HCT116 (cell line): ENCODE data around the gene HMCES. TPM values are rescaled to one million over a fixed set of nuclear protein-coding genes. Genes with fewer than 3 reads are reported as not detected.

Experiments used
- ATAC-seq: fragments of 200-7000 bp; cut with Tn5 transposase; 2 replicates; pipeline ENCODE4 v1.9.1; 2020; ENCODE audit warnings: mild to moderate bottlenecking, moderate library complexity
- BruUV-seq: library from RNA; stranded (reverse); fragments of 400-500 nt; replicated peaks from 2 replicates; lab custom pipeline; 2021; lab: Mats Ljungman, UMichigan
- CTCF ChIA-PET: fragments of 300-600 bp; sonication (Branson Sonifier 250); formaldehyde crosslinking; loops from one replicate; lab custom pipeline; 2021; ENCODE audit warnings: antibody characterized with exemption; lab: Charles Lee
- POLR2A ChIA-PET: fragments of 300-600, 350-600 bp; sonication (Branson Sonifier 250); formaldehyde crosslinking; loops from one replicate; lab custom pipeline; 2021; ENCODE audit warnings: antibody characterized with exemption; lab: Charles Lee
- RAD21 ChIA-PET, 2 experiments: fragments of 300-600 bp; sonication (Branson Sonifier 250); formaldehyde crosslinking; loops; one replicate each; lab custom pipeline; 2023; ENCODE audit warnings: low total read pairs in 2 of 2; ENCODE audit not compliant: uncharacterized antibody in 2 of 2, unreplicated experiment in 2 of 2, low non-redundant PET in 1 of 2; lab: Charles Lee
- DNase-seq: peaks from one replicate; pipeline ENCODE4 v3.0.0-alpha.2; 2010; ENCODE audit warnings: low read depth, low spot score
- H2AFZ ChIP-seq: fragments of 200-600 bp; shearing (Covaris generic), sonication (generic); 2 replicates; pipeline ENCODE4 v1.6.1; 2017; ENCODE audit warnings: low read depth, mixed run types, mixed read lengths, antibody characterized with exemption, low read length; ENCODE audit not compliant: poor library complexity, severe bottlenecking
- H3K27ac ChIP-seq: 2 replicates; pipeline ENCODE4 v1.5.1; 2012; ENCODE audit warnings: low read depth, low read length
- H3K27me3 ChIP-seq: fragments of 200-600 bp; sonication (generic); 2 replicates; pipeline ENCODE4 v1.6.1; 2016; ENCODE audit warnings: mixed run types, low read length, mixed read lengths; ENCODE audit not compliant: insufficient read depth
- H3K36me3 ChIP-seq, 2 experiments: fragments of 200-500 bp in 1 of 2; fragments of 200-600 bp in 1 of 2; sonication (Bioruptor generic) in 1 of 2; sonication (generic) in 1 of 2; 2 replicates each; pipeline versions ENCODE4 v1.5.1 to v1.6.1; 2014 to 2016; ENCODE audit warnings: low read length in 2 of 2, inconsistent platforms in 1 of 2, mixed read lengths in 1 of 2, mixed run types in 1 of 2; ENCODE audit not compliant: insufficient read depth in 2 of 2, control insufficient read depth in 1 of 2
- H3K4me1 ChIP-seq, 2 experiments: fragments of 200-600 bp in 1 of 2; sonication (generic) in 1 of 2; 2 replicates each; pipeline versions ENCODE4 v1.5.1 to v1.6.1; 2012 to 2017; ENCODE audit warnings: low read length in 2 of 2, inconsistent platforms in 1 of 2, mild to moderate bottlenecking in 1 of 2, mixed read lengths in 1 of 2, mixed run types in 1 of 2, moderate library complexity in 1 of 2; ENCODE audit not compliant: insufficient read depth in 2 of 2, control insufficient read depth in 1 of 2
- H3K4me2 ChIP-seq: fragments of 200-600 bp; sonication (generic); 2 replicates; pipeline ENCODE4 v1.6.1; 2017; ENCODE audit warnings: mixed run types, low read length, mixed read lengths
- H3K4me3 ChIP-seq, 2 experiments: fragments of 200-600 bp in 1 of 2; sonication (generic) in 1 of 2; replicated peaks in 1 of 2; 2 replicates each; pipeline ENCODE4 v1.5.1; 2011 to 2016; ENCODE audit warnings: low read length in 2 of 2, control low read depth in 1 of 2, low read depth in 1 of 2, mild to moderate bottlenecking in 1 of 2, mixed read lengths in 1 of 2, mixed run types in 1 of 2
- H3K79me2 ChIP-seq: fragments of 200-600 bp; sonication (generic); 2 replicates; pipeline ENCODE4 v1.6.1; 2017; ENCODE audit warnings: mild to moderate bottlenecking, mixed run types, low read length, moderate library complexity, mixed read lengths; ENCODE audit not compliant: insufficient read depth
- H3K9ac ChIP-seq: fragments of 200-600 bp; sonication (generic); 2 replicates; pipeline ENCODE4 v1.6.1; 2016; ENCODE audit warnings: low read length, mixed read lengths
- H3K9me2 ChIP-seq: fragments of 200-600 bp; sonication (generic), shearing (Covaris generic); 2 replicates; pipeline ENCODE4 v1.6.1; 2017; ENCODE audit warnings: mixed run types, mild to moderate bottlenecking, moderate library complexity; ENCODE audit not compliant: insufficient read depth
- H3K9me3 ChIP-seq, 2 experiments: fragments of 200-500 bp in 1 of 2; fragments of 200-600 bp in 1 of 2; sonication (Bioruptor generic) in 1 of 2; sonication (generic) in 1 of 2; 2 replicates each; pipeline ENCODE4 v1.6.1; 2014 to 2017; ENCODE audit warnings: low read length in 2 of 2, mixed read lengths in 2 of 2, inconsistent platforms in 1 of 2, low read depth in 1 of 2, mild to moderate bottlenecking in 1 of 2, mixed run types in 1 of 2, moderate library complexity in 1 of 2; ENCODE audit not compliant: control insufficient read depth in 1 of 2, insufficient read depth in 1 of 2
- H4K20me1 ChIP-seq: fragments of 200-600 bp; sonication (generic), shearing (Covaris generic); 2 replicates; pipeline ENCODE4 v1.6.1; 2017; ENCODE audit warnings: mixed run types, mild to moderate bottlenecking, moderate library complexity; ENCODE audit not compliant: insufficient read depth
- CBX3 ChIP-seq: IDR thresholded peaks from 2 replicates; pipeline ENCODE4 v1.6.1; 2012; ENCODE audit warnings: low read depth
- EGR1 ChIP-seq: IDR thresholded peaks from 2 replicates; pipeline ENCODE4 v1.6.1; 2012; ENCODE audit warnings: low read depth
- ELF1 ChIP-seq: IDR thresholded peaks from 2 replicates; pipeline ENCODE4 v1.6.1; 2012; ENCODE audit warnings: low read depth, borderline replicate concordance
- EZH2 ChIP-seq: fragments of 200-600 bp; sonication (generic); IDR thresholded peaks from 2 replicates; pipeline ENCODE4 v1.6.1; 2017; ENCODE audit warnings: antibody characterized with exemption, mixed run types
- FOSL1 ChIP-seq: IDR thresholded peaks from 2 replicates; pipeline ENCODE4 v1.6.1; 2012; ENCODE audit warnings: low read depth
- JUND ChIP-seq: IDR thresholded peaks from 2 replicates; pipeline ENCODE4 v1.6.1; 2012
- POLR2A ChIP-seq: IDR thresholded peaks from 2 replicates; pipeline ENCODE4 v1.7.0; 2011; ENCODE audit warnings: borderline replicate concordance; ENCODE audit not compliant: insufficient read depth, insufficient read length; ENCODE audit errors: extremely low read depth
- RAD21 ChIP-seq: IDR thresholded peaks from 2 replicates; pipeline ENCODE4 v1.6.1; 2012; ENCODE audit warnings: low read depth, mild to moderate bottlenecking
- SP1 ChIP-seq: IDR thresholded peaks from 2 replicates; pipeline ENCODE4 v1.6.1; 2012; ENCODE audit warnings: low read depth
- TCF7L2 ChIP-seq: IDR thresholded peaks from 2 replicates; pipeline ENCODE4 v1.7.0; 2011; ENCODE audit warnings: borderline replicate concordance, inconsistent platforms; ENCODE audit not compliant: insufficient read depth, insufficient read length; ENCODE audit errors: extremely low read depth
- ZFX ChIP-seq: fragments of 450-650 bp; IDR thresholded peaks from 2 replicates; pipeline ENCODE4 v1.6.1; 2017
- intact Hi-C: fragments of 100-400 bp; cut with micrococcal nuclease; formaldehyde crosslinking; loops from 2 replicates; pipeline ENCODE4 v1.10.0; 2022
- total RNA-seq: library from RNA; stranded (reverse); gene quantifications from one replicate; pipeline ENCODE4 v1.2.1, GENCODE V29; 2021; ENCODE audit not compliant: unreplicated experiment
- TF ChIP-seq, protein P1 (sequence below): IDR thresholded peaks from 2 replicates; pipeline ENCODE4 v1.6.1; 2012; ENCODE audit warnings: low read depth
- TF ChIP-seq, protein P2 (sequence below): IDR thresholded peaks from 2 replicates; pipeline ENCODE4 v1.6.1; 2012
- TF ChIP-seq, protein P3 (sequence below), 3 experiments: fragments of 200-600 bp in 1 of 3; sonication (generic) in 1 of 3; IDR thresholded peaks in 2 of 3; conservative IDR thresholded peaks in 1 of 3; 2 replicates each; pipeline ENCODE4 v1.5.1; 2012 to 2017; ENCODE audit warnings: low read depth in 2 of 3, low read length in 2 of 3, antibody characterized with exemption in 1 of 3, borderline replicate concordance in 1 of 3, control low read depth in 1 of 3, mild to moderate bottlenecking in 1 of 3, mixed read lengths in 1 of 3, mixed run types in 1 of 3, moderate library complexity in 1 of 3; ENCODE audit not compliant: insufficient read depth in 1 of 3
- TF ChIP-seq, protein P4 (sequence below): IDR thresholded peaks from 2 replicates; pipeline ENCODE4 v1.6.1; 2012

HMCES gene
- total RNA-seq, 1 experiment from 2014 or later = 78.9 TPM

DNA sequence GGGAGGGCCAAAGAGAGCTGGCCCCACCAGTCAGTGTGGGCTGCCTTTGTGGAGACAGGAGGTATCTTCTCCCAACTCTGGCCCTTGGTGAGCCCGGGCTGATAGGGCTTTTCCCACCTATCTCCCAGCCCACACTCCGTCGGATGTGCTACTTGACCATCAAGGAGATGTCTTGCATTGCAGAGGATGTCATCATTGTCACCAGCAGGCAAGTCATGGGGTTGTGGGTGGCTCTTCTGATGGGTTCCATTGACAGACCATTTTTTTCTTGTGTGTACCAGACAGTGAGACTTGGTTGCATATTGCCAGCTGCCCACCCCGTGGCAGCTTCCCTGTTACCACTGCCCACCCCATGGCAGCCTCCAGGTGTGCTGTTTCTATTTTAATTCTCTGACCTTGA, 25.9 kb upstream of the HMCES start:
- no peak overlapping the region for H3K4me3 ChIP-seq
- no peak for ATAC-seq
- intact Hi-C loops = no loop called here
- H3K4me2 ChIP-seq = no peak overlapping the region
- no peaks in the 10 kb centered on the region for H4K20me1 ChIP-seq
- no peak overlapping the region for H3K27ac ChIP-seq
- H2AFZ ChIP-seq = no peak overlapping the region
- no TSS peak for BruUV-seq
- CTCF ChIA-PET = no interaction called here
- no peaks in the 10 kb centered on the region for H3K27me3 ChIP-seq
- DNase-seq = no peak
- peaks cover 4 to 16% of the 10 kb centered on the region in 2 experiments; a peak in 3 of 4 replicates for H3K4me1 ChIP-seq
- RAD21 ChIA-PET = no interaction called here
- H3K79me2 ChIP-seq = peaks cover 31% of the 10 kb centered on the region
- no peak for TF ChIP-seq EZH2
- TF ChIP-seq, protein P1, sequence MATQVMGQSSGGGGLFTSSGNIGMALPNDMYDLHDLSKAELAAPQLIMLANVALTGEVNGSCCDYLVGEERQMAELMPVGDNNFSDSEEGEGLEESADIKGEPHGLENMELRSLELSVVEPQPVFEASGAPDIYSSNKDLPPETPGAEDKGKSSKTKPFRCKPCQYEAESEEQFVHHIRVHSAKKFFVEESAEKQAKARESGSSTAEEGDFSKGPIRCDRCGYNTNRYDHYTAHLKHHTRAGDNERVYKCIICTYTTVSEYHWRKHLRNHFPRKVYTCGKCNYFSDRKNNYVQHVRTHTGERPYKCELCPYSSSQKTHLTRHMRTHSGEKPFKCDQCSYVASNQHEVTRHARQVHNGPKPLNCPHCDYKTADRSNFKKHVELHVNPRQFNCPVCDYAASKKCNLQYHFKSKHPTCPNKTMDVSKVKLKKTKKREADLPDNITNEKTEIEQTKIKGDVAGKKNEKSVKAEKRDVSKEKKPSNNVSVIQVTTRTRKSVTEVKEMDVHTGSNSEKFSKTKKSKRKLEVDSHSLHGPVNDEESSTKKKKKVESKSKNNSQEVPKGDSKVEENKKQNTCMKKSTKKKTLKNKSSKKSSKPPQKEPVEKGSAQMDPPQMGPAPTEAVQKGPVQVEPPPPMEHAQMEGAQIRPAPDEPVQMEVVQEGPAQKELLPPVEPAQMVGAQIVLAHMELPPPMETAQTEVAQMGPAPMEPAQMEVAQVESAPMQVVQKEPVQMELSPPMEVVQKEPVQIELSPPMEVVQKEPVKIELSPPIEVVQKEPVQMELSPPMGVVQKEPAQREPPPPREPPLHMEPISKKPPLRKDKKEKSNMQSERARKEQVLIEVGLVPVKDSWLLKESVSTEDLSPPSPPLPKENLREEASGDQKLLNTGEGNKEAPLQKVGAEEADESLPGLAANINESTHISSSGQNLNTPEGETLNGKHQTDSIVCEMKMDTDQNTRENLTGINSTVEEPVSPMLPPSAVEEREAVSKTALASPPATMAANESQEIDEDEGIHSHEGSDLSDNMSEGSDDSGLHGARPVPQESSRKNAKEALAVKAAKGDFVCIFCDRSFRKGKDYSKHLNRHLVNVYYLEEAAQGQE = no peak
- no peak for TF ChIP-seq RAD21
- POLR2A ChIA-PET = no interaction called here
- H3K9me3 ChIP-seq = no peaks in the 10 kb centered on the region
- H3K9ac ChIP-seq = no peak overlapping the region
- H3K9me2 ChIP-seq = no peaks in the 10 kb centered on the region
- H3K36me3 ChIP-seq = peaks cover 35 to 41% of the 10 kb centered on the region in 2 experiments

DNA sequence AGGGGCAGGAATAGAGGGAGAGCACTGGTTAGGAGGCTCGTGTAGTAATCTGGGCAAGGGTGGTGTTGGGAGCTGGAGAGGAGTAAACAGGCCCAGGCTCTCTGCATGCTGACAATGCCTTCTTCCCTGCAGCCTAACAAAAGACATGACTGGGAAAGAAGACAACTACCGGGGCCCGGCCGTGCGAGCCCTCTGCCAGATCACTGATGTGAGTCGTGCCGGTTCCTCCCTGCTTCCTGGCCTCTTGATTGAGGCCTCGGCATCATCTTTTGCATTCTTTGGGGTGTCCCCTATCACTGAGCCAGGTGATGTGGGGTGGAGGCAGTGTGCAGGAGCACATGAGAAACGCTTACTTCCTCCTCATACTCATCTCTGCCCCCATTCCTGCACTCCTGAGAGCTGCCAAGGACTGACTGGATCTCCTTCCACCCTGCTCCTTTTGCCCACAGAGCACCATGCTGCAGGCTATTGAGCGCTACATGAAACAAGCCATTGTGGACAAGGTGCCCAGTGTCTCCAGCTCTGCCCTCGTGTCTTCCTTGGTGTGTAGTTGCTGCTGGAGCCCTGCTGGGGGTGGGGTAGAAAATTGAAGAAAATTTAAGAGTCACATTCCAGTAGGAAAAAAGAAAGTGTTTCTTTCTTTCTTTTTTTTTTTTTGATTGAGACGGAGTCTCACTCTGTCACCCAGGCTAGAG, 24.0 kb upstream of the HMCES start:
- Histone ChIP-seq H4K20me1 (no peaks in the 10 kb centered on the region), H3K4me3 (no peak overlapping the region), H3K9me3 (no peaks in the 10 kb centered on the region), H3K79me2 (peaks cover 19% of the 10 kb centered on the region), H3K27ac (no peak overlapping the region), H3K9ac (no peak overlapping the region), H3K9me2 (no peaks in the 10 kb centered on the region), H3K36me3 (peaks cover 41 to 48% of the 10 kb centered on the region in 2 experiments), H3K27me3 (no peaks in the 10 kb centered on the region), H2AFZ (no peak overlapping the region), H3K4me1 (peaks cover 4 to 7% of the 10 kb centered on the region in 2 experiments; a peak in 3 of 4 replicates), H3K4me2 (no peak overlapping the region)
- RAD21 ChIA-PET = no interaction called here
- TF ChIP-seq SP1 (no peak), POLR2A (no peak), JUND (no peak), FOSL1 (no peak), TCF7L2 (no peak), CBX3 (no peak), ZFX (no peak), ELF1 (no peak), EGR1 (no peak), EZH2 (no peak), RAD21 (no peak)
- TF ChIP-seq, protein P2, sequence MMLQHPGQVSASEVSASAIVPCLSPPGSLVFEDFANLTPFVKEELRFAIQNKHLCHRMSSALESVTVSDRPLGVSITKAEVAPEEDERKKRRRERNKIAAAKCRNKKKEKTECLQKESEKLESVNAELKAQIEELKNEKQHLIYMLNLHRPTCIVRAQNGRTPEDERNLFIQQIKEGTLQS = no peak
- TF ChIP-seq, protein P3, sequence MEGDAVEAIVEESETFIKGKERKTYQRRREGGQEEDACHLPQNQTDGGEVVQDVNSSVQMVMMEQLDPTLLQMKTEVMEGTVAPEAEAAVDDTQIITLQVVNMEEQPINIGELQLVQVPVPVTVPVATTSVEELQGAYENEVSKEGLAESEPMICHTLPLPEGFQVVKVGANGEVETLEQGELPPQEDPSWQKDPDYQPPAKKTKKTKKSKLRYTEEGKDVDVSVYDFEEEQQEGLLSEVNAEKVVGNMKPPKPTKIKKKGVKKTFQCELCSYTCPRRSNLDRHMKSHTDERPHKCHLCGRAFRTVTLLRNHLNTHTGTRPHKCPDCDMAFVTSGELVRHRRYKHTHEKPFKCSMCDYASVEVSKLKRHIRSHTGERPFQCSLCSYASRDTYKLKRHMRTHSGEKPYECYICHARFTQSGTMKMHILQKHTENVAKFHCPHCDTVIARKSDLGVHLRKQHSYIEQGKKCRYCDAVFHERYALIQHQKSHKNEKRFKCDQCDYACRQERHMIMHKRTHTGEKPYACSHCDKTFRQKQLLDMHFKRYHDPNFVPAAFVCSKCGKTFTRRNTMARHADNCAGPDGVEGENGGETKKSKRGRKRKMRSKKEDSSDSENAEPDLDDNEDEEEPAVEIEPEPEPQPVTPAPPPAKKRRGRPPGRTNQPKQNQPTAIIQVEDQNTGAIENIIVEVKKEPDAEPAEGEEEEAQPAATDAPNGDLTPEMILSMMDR (IDR thresholded peaks at IDR 0.05 in 2 of 3, conservative IDR thresholded peaks at IDR 0.05 in 1 of 3; ENCODE audit: borderline replicate concordance in 1 of 3, insufficient read depth in 1 of 3, low read depth in 2 of 3, low read length in 2 of 3) = no peak
- TF ChIP-seq, protein P4, sequence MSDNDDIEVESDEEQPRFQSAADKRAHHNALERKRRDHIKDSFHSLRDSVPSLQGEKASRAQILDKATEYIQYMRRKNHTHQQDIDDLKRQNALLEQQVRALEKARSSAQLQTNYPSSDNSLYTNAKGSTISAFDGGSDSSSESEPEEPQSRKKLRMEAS = no peak
- POLR2A ChIA-PET = no interaction called here
- DNase-seq = no peak
- CTCF ChIA-PET = no interaction called here
- intact Hi-C loops = no loop called here
- no TSS peak for BruUV-seq
- no peak for ATAC-seq
